DMS79 (cell line): Measurements from ENCODE around the gene DDAH1.

ENCODE experiments used
- DNase-seq: peaks from one replicate; lab custom pipeline; 2025; lab: John Stamatoyannopoulos, UW

DDAH1 gene

DNA sequence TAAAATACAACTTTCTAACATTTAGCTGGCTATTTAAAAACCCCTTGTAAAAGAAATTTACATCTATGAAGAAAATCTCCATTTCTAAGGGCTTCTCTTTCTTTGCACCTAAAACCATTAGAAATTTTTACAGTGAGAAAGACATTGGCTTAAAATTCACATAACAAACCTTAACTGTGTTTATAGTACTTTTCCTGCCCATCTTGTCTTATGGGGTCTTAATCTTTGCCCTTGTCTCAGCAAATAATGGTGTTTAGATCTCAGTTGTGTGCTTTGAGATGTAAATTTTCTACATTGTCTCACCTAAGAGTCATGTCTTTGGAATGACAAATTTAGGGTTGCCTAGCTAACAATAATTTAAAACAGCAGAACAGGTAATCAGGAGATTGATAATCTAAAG lies 71.5 kb downstream of the DDAH1 start:
- no peak for DNase-seq

DNA sequence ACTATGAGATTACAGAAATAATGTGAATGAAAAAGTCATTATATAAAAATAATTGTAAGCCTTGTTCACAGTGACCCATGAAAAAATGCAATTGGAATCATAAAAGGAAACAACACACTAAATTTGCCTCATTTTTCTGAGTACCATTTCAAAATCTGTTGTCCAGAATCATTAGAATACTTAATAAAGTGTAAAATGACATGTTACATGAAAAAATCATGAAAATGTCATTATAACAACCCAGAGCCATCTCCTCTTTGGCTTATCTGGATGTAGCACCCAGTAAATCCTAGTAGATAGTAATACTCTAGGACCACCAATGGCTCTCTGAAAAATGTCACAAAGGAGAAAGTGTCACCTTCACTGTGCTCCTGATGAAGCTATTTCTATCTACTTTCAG lies 76.5 kb downstream of the DDAH1 start:
- DNase-seq, result no peak

- no peak for DNase-seq
Observed at GRCh38 chr1:85387781-85388180, 77.2 kb downstream of the DDAH1 start.

- DNase-seq, result no peak
Observed at GRCh38 chr1:85386068-85386722, 78.8 kb downstream of the DDAH1 start.

- DNase-seq, result no peak
Observed at GRCh38 chr1:85379203-85380136, 85.5 kb downstream of the DDAH1 start.

DNA sequence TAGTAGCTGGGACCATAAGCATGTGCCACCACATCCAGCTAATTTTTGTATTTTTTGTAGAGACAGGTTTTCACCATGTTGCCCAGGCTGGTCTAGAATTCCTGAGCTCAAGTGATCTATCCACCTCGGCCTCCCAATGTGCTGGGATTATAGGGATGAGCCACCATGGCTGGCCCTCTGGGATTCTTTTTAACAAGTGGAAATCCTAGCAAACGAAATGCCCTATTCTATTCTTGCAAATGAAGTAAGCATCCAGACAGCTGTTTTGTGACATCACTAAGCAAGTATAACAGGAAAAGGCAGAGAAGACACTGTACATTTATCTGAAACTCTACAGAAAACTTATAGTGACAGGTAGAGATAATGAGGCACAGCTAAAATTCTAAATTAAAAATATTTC lies 86.4 kb downstream of the DDAH1 start:
- DNase-seq, result no peak

DNA sequence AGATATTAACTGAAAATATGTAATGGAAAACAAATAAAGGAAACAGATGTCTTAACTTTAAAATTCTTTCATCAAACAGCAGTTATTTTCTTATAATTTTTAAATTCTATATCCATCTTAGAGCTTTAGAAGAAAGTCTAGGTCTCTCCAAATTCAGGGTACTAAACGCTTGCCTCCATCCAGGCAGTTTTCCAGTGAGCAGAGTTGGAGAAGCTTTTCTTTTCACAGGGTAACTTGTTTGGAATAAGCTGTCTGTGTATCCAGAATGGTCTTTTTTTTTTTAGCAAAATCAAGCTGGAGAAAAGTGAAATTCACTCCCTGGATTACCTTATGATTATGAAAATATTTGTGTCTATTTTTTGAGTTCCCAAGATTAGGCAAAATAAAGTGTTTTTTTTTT lies 88.6 kb downstream of the DDAH1 start:
- no peak for DNase-seq

- DNase-seq, result no peak
Observed at GRCh38 chr1:85375493-85375892, 89.5 kb downstream of the DDAH1 start.

GRCh38 chr1:85374160-85374559 lies 90.8 kb downstream of the DDAH1 start:
- DNase-seq, result no peak

DNA sequence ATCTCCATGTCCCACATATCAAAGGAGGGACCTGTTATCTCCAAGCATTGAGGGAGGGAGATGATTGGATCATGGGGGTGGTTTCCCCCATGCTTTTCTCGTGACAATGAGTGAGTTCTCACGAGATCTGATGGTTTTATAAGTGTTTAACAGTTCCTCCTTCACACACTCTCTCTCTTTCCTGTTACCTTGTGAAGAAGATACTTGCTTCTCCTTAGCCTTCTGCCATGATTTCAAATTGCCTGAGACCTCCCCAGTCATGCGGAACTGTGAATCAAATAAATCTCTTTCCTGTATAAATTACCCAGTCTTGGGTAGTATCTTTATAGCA lies 91.6 kb downstream of the DDAH1 start:
- DNase-seq, result no peak

GRCh38 chr1:85372683-85373377 lies 92.1 kb downstream of the DDAH1 start:
- DNase-seq, result no peak

GRCh38 chr1:85371021-85371420 lies 93.9 kb downstream of the DDAH1 start:
- DNase-seq, result no peak

- no peak for DNase-seq
Observed at GRCh38 chr1:85368073-85368770, 96.7 kb downstream of the DDAH1 start.

DNA sequence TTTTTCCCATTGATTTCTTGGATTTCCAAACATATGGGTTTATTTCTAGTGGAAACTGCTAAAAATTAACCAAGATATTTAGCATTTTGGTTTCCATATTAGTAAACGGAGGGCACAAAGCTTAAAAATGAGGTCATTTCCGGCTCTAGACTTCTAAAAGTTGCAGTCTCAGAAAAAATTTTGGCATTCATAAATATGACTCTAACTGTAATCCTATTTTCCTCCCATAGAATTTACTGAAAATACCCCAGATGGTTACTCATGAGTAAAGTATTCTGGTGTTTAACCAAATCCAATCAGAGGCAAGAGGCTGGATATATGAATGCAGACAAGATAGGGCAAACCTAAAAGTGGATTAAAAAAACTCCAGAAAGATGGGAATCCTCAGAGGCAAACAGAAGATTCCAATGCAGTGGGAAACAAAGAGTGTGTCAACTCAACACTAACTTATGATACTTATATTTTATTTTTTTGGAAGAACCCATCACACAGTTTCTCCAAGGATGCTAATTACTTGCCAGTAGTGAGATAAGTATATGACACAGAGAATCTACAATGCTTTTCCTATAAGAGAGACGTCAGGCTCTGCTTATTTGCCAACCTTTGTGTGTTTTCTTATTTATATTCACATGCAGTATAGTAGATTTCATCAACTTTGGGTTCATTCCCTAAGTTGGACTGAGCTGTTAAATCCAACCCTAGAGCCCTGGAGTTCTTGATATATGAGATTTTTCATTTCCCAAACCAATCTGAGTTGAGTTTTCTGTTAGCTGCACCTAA lies 98.4 kb downstream of the DDAH1 start:
- DNase-seq, result no peak

DNA sequence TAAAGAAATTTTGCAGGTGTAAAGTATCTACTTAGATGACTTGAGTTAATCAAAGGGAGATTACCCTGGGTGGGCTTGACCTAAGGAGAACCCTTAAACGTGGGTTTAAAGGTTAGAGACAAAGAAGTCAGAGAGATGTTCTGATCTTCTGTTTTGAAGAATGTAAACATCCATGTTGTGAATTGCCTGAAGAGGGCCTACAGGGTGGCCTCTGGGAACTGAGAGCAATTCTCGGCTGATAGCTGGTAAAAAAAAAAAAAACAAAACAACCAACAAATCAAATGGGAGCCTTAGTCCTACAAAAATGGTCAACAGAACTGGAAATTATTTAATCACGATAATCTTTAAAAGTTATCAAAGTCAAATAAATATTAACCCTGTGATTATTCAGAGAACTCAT lies 99.1 kb downstream of the DDAH1 start:
- DNase-seq, result no peak

DNA sequence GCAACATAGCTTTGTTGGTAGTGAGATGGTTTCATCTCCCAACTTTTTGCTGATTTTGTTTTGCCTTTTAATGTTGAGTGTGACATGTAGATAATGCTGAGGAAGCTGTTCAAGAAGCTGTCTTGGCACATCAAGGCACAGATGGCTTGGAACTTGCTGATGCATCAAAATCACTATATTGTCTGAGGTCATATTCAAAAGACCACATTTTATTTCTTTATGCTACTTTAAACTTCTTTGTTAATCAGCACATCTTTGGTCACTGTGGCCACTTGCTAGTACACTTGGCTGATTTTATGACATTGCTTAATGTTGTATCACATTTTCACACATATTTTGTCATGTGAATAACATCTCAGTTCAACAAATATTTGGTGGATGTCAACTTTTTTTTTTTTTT lies 101.4 kb downstream of the DDAH1 start:
- DNase-seq, result no peak

DNA sequence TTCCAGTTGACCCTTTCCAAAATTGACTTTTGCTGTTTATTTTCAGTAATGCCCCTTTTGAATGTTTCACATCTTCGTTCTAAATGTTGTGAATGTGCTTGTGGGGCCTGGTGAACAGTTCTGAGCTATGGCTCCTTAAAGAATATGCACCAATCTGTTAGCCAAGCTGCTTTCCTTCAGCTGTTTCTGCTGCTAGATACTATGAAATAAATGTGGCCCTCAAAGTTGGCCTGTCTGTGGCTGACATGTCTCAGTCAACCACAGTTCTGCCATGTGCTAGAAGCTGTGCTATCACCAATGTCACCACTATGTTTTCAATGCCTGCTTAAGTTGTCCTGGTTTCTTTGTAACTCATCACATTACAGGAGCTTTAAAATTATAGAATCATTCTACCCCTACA lies 101.9 kb downstream of the DDAH1 start:
- DNase-seq, result no peak

DNA sequence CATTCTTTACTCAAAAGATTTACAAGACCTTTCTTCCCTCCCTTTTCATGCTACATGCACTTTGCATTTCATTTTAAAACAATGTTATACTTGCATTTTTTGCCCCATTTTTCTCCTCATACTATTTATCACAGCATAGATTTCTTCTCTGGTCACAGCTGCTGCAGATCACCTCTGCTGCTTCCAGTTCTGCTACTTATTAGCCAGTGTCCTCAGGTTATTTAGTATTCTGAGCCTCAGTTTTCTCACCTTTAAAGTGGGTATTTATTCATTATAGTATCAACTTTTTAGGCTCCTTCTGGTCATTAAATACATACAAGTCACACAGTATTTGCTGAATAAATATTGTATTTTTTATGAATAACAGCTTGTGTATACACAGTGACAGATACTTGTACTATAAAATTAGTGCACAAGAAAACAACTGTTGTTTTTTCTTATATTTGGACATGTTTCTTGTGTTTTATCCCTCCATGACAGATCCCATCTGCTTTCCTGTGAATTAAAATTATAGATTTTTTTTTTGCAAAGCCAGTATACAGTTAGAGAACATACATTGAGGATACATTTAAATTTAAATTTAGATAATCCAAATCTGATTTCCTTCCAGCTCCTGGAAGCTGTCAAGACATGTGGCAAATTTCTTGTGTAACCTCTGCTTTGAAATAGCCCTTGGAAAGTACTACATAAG lies 103.2 kb downstream of the DDAH1 start:
- no peak for DNase-seq

DNA sequence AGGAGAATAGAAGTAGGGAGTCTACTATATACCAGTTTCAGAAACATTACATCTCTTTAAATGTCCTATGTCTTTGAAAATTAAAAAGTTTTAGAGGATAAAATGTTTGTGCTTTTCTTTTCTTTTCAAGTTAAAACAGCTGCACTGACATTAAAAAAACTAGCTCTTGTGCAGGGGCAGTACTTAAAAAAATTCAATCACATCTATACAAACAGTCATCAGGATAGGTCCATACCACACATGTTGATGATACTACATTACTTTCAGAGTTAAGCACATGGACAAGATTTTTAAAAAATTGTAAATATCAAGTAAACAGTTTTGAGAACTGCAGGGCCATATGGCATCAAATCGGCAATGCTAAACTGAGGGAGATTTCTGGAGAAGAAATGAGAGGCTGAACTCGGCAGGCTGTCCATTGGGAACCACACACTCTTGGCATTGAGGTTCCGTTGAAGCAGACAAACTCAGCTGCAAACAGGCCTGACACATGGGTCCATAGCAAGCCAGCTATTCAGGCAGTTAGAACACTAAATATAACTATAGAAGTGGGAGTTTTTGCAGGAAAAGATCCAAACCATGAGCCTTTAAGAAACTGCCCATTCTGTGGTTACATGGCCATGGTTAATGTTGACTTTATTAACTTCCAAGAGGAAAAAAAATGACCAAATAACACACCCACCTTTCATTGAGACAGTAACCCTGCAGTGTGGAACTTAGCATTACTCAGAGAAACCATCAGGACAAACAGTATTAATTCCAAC lies 104.0 kb downstream of the DDAH1 start:
- no peak for DNase-seq
